ENCODE data around the gene CDK14.

DNA sequence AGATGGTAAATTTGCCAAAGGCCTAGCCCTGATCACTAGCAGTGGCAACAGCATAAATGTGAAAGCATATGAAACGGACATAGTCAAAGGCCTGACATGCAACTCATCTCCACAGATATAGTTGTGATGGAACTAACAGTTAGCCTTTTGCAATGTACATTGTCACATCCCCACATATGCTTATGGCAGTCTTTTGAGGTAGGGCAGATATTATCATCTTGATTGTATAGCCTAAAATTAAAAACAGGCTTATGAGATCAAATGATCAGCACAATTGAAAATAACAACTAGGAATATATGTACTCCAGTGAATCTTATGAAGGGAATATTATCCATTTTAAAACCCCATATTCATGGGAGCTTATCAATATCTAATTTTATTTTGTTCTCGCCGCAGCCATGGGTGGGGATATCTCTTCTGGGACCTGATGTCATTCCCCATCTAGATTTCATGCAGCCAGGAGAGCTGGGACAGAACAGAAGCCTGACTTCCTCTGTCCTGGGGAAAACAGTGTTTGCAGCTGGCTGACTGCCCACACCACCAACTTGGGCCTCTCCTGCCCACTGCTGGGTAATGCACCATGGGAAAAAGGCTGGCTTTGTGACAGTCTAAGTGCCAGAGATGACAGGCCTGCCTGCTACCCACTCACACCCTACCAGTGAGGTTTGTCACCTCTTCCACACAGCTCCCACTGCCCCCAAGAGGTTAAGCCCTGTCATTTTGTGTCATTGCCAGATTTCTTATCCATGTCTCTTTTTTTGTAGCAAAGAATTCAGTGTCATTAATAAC is 487.9 kb downstream of the CDK14 start:
- TF ChIP-seq, protein P1, sequence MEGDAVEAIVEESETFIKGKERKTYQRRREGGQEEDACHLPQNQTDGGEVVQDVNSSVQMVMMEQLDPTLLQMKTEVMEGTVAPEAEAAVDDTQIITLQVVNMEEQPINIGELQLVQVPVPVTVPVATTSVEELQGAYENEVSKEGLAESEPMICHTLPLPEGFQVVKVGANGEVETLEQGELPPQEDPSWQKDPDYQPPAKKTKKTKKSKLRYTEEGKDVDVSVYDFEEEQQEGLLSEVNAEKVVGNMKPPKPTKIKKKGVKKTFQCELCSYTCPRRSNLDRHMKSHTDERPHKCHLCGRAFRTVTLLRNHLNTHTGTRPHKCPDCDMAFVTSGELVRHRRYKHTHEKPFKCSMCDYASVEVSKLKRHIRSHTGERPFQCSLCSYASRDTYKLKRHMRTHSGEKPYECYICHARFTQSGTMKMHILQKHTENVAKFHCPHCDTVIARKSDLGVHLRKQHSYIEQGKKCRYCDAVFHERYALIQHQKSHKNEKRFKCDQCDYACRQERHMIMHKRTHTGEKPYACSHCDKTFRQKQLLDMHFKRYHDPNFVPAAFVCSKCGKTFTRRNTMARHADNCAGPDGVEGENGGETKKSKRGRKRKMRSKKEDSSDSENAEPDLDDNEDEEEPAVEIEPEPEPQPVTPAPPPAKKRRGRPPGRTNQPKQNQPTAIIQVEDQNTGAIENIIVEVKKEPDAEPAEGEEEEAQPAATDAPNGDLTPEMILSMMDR (IDR thresholded peaks at IDR 0.05): no peak
- TF ChIP-seq EZH2 (IDR thresholded peaks at IDR 0.05): no peak
